MM.1S (cell line): ENCODE measurements around the gene FNTB.

Experiments used
- CTCF ChIP-seq: fragments of 300-600 bp; sonication (generic); IDR thresholded peaks from 2 replicates; pipeline ENCODE4 v1.5.1; 2016; ENCODE audit warnings: antibody characterized with exemption, low read length, mixed read lengths
- EZH2 ChIP-seq: fragments of 300-600 bp; sonication (generic); optimal IDR thresholded peaks from 2 replicates; pipeline ENCODE3; 2017; ENCODE audit warnings: low read depth, mild to moderate bottlenecking, antibody characterized with exemption, low read length, mixed read lengths
- EZH2phosphoT487 ChIP-seq: fragments of 300-600 bp; sonication (generic); IDR thresholded peaks from 2 replicates; pipeline ENCODE4 v1.6.1; 2018; ENCODE audit warnings: antibody characterized with exemption, low read length

GRCh38 chr14:65100922-65101541 lies 114.3 kb downstream of the FNTB start:
- no peak for TF ChIP-seq EZH2phosphoT487
- TF ChIP-seq CTCF, result no peak
- no peak for TF ChIP-seq EZH2
